ENCODE results near the gene PIP5K1B. TPM values are rescaled to one million over a fixed set of nuclear protein-coding genes. Genes with fewer than 3 reads are reported as not detected.

Gene PIP5K1B
- total and polyA plus RNA-seq, 2 of the 13 experiments (the other 11 are each of a cell fraction or from before 2014, with no cell fraction given), result 15.8 to 17.5 TPM

GRCh38 chr9:68678430-68678829 lies 26.6 kb upstream of the PIP5K1B start (continued):
- no peak for TF ChIP-seq PRDM10 (CRISPR knock-in tag; IDR thresholded peaks at IDR 0.05; ENCODE audit: low read depth)

DNA sequence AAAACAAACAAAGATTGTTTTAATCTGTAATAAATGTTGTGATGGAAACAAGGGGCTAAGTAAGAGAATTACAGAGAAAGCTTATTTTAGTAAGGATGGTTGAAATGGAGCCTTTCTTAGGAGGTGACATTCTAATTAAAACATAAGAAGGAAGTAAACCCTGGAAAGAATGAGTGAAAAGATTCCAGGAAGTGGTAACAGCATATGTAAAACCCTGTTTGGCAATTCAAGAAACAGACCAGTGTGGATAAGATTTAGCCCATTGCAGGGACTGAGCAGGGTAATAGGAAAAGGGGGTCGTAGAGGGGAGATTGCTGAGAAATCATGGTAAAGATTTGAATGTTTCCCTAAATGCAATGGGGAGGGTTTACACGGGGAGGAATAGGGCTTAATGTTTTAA lies 21.6 kb upstream of the PIP5K1B start:
- DNase-seq (ENCODE audit: low spot score) (no peak), ATAC-seq (no peak), FAIRE-seq (no peak)
- H3K9ac ChIP-seq (ENCODE audit: insufficient read depth, low read depth, low read length), result no peak overlapping the region
- POLR2A ChIA-PET, result no interaction called here
- no TSS peak for BruUV-seq (replicated peaks)
- no peaks in the 10 kb centered on the region for H4K20me1 ChIP-seq (ENCODE audit: insufficient read depth, low read length)
- intact Hi-C loops (cut with micrococcal nuclease; ENCODE audit: unreplicated experiment) (no loop called here), in situ Hi-C loops (cut with HindIII; ENCODE audit: extremely low pct_ligation_motif_present, low pct_unique_long_range_greater_than_20kb) (no loop called here)
- no peak overlapping the region for H3K4me3 ChIP-seq (replicated peaks in 1 of 3; ENCODE audit: insufficient read depth in 1 of 3, low read depth in 2 of 3, low read length in 3 of 3)
- H3K4me1 ChIP-seq (ENCODE audit: insufficient read depth, low read length), result peaks cover 19% of the 10 kb centered on the region
- CTCF ChIA-PET (ENCODE audit: low intra/inter-chr PET ratio, low total read pairs), result no interaction called here
- H3K4me2 ChIP-seq (ENCODE audit: low read depth, low read length), result no peak overlapping the region
- no peaks in the 10 kb centered on the region for H3K79me2 ChIP-seq (ENCODE audit: insufficient read depth, low read length)
- no peak overlapping the region for H3K27ac ChIP-seq (ENCODE audit: extremely low read length, insufficient read depth, low read length)
- WGBS (ENCODE audit: low lambda C conversion rate), result 3% methylated on average over 2 of the region's 2 CpGs
- H2AFZ ChIP-seq (ENCODE audit: low read length), result no peak overlapping the region
- no peaks in the 10 kb centered on the region for H3K9me3 ChIP-seq (ENCODE audit: low read length)
- H3K27me3 ChIP-seq (ENCODE audit: control insufficient read depth in 1 of 2, insufficient read depth in 2 of 2, low read length in 2 of 2), result no peaks in the 10 kb centered on the region
- TF ChIP-seq ISL2 (CRISPR knock-in tag; IDR thresholded peaks at IDR 0.05) (no peak), SSRP1 (CRISPR knock-in tag; IDR thresholded peaks at IDR 0.05) (no peak), ZNF274 (CRISPR knock-in tag; IDR thresholded peaks at IDR 0.05) (no peak), ZNF737 (CRISPR knock-in tag; IDR thresholded peaks at IDR 0.05; ENCODE audit: borderline replicate concordance) (no peak), DPF2 (CRISPR knock-in tag; IDR thresholded peaks at IDR 0.05; ENCODE audit: borderline replicate concordance, low read depth) (no peak), YEATS4 (CRISPR knock-in tag; IDR thresholded peaks at IDR 0.05; ENCODE audit: borderline replicate concordance) (no peak), ZNF292 (CRISPR knock-in tag; IDR thresholded peaks at IDR 0.05; ENCODE audit: borderline replicate concordance, low read depth) (no peak)
- H3K36me3 ChIP-seq (replicated peaks in 1 of 2; ENCODE audit: control insufficient read depth in 1 of 2, insufficient read depth in 2 of 2, low read length in 2 of 2), result no peaks in the 10 kb centered on the region
